GM12875 (cell line): ENCODE results near the gene IGSF21.

ENCODE experiments used
- H3K4me3 ChIP-seq: one replicate; pipeline ENCODE4 v1.5.1; 2011; ENCODE audit warnings: low read depth, low read length, control low read depth
- CTCF ChIP-seq: IDR thresholded peaks from 2 replicates; pipeline ENCODE4 v1.5.1; 2011; ENCODE audit warnings: low read depth, mild to moderate bottlenecking, control low read depth, inconsistent platforms, low read length, moderate library complexity, borderline replicate concordance; ENCODE audit not compliant: insufficient read depth

IGSF21 gene

DNA sequence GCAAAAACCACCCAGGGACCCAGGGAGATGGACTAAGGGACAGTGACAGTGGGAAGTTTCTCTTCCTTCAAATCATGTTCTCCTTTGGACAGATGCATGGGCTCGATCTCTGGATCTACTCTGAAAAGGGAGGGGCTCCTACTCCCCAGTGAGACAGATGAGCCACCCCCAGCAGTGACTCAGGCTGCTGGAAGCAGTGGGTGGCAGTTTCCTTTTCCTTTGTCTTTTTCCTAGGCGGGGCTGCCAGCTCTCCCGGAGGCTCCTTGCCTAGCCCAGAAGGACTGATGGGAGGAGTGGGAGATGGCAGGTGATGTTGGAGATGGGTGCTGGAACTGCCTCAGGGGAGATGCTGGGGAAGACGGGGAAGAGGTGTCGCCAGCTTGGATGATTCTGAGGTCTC is 41.0 kb upstream of the IGSF21 start:
- no peak for TF ChIP-seq CTCF
- no peak overlapping the region for H3K4me3 ChIP-seq

GRCh38 chr1:18069903-18070302 is 37.7 kb upstream of the IGSF21 start:
- no peak for TF ChIP-seq CTCF
- H3K4me3 ChIP-seq: no peak overlapping the region

DNA sequence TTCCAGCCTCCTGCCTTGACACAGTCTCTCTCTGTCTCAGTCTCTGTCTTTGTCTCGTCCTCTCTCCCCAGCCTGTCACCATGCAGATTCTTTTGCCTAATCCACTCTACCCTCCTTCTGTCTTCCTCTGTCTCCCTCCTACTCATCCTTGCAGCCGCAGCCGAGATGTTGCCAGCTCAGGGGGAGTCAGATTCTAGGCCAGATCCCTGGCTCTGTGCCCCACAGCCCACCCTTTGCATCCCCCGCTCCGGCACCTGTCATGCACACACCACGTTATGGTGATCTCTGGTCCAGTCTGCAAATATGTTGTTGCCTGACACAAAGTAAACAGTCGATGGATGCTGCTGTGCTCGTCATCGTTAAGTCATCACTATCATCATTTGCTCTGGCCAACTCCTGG is 35.5 kb upstream of the IGSF21 start:
- no peak for TF ChIP-seq CTCF
- H3K4me3 ChIP-seq: no peak overlapping the region

- no peak for TF ChIP-seq CTCF
- no peak overlapping the region for H3K4me3 ChIP-seq
Observed at GRCh38 chr1:18073066-18073642, 34.4 kb upstream of the IGSF21 start.

DNA sequence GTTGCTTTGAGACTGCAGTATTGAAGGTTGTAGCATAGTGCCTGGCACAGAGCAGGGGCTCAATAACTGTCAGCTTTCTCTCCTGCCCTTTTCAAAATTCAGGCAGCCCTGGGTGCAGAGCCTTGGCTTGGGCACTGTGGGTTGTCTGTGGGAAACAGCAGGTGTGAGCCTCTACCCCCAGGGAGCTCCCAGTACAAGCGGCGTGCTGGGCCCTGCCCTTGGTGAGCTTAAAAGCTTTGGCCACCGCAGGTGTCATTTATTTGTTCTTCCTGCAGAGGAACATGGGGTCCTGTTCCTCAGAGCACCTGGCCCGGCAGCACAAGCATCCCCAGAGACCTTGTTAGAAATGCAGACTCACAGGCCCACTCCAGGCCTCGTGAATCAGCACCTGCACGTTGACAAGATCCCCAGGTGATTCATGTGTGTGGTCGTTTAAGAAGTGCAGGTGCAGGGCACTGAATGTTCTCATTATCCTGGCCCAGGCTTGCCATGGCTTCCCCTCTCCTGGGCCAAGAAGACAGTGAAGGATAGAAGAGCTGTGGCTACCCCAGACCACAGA is 29.9 kb upstream of the IGSF21 start:
- no peak for TF ChIP-seq CTCF

DNA sequence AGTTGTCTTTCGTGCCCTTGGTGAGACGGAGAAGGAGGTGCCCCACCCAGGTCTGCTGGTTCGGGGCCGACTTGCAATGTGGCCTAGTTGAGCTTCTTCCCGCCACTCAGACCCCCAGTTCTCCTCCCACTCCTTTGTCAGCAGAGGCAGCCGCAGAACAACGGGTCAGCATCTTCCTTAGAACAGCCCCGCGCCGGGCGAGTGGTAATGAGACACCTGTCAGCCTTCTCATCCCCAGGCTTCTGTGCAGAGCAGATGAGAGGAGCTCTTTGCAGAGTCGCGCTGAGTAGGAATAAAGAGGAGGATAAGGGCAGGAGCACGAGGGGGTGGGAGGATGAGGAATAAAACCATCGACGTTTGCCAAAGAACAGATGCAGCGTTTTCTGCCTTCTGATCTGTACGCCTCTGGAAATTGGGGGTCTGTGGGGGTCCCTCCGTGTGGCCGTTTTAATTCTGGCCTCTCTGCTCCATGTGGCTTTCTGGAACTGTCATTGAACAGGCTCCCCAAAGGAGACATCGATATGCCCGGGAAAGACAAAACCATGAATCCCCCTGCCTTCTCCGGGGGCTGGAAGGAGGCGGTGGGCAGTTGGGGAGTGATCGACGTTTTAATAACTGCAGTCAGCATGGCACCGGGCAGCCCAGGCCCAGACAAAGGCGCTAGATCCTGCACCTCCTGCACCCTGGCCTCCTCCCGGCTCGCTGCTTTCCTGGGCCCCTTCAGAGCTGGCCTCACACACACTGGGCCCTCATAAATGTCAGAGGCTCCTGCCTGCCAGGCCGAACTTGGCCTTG is 27.5 kb upstream of the IGSF21 start:
- TF ChIP-seq CTCF: no peak

More for the DNA sequence above, 29.9 kb upstream of the IGSF21 start:
- H3K4me3 ChIP-seq: no peak overlapping the region

More for the DNA sequence above, 27.5 kb upstream of the IGSF21 start:
- H3K4me3 ChIP-seq: no peak overlapping the region
